Mononuclear cell (primary cell): ENCODE measurements around the gene COX17. TPM values are rescaled to one million over a fixed set of nuclear protein-coding genes. Genes with fewer than 3 reads are reported as not detected.

Experiments
- H3K27me3 ChIP-seq: 2 replicates; pipeline ENCODE4 v1.6.0; 2011; ENCODE audit warnings: low read length, control low read depth; ENCODE audit not compliant: insufficient read depth
- H3K4me1 ChIP-seq: 2 replicates; pipeline ENCODE4 v1.5.1; 2011; ENCODE audit warnings: mild to moderate bottlenecking, low read length, control low read depth; ENCODE audit not compliant: insufficient read depth
- H3K4me3 ChIP-seq: 2 replicates; pipeline ENCODE4 v1.5.1; 2011; ENCODE audit warnings: mild to moderate bottlenecking, low read length, moderate library complexity
- H3K9me3 ChIP-seq: 2 replicates; pipeline ENCODE4 v1.5.1; 2011; ENCODE audit warnings: low read depth, mild to moderate bottlenecking, control low read depth, low read length
- total RNA-seq: library from RNA; depleted of rRNA; stranded (reverse); fragments of >200 nt; gene quantifications from one replicate; pipeline ENCODE4 v1.2.3, GENCODE V29; 2012

Gene COX17
- total RNA-seq, 1 donor = 21.5 TPM

- Histone ChIP-seq H3K27me3 (no peaks in the 10 kb centered on the region), H3K4me1 (peaks cover 52% of the 10 kb centered on the region), H3K9me3 (no peaks in the 10 kb centered on the region), H3K4me3 (no peak overlapping the region)
Measured at GRCh38 chr3:119626196-119626595, 51.0 kb downstream of the COX17 start.

GRCh38 chr3:119625451-119626153, 51.6 kb downstream of the COX17 start:
- no peaks in the 10 kb centered on the region for H3K27me3 ChIP-seq
- peaks cover 46% of the 10 kb centered on the region for H3K4me1 ChIP-seq
- H3K4me3 ChIP-seq = no peak overlapping the region
- no peaks in the 10 kb centered on the region for H3K9me3 ChIP-seq

- Histone ChIP-seq H3K4me3 (no peak overlapping the region), H3K9me3 (no peaks in the 10 kb centered on the region), H3K4me1 (peaks cover 31% of the 10 kb centered on the region), H3K27me3 (no peaks in the 10 kb centered on the region)
Measured at GRCh38 chr3:119624002-119624720, 53.0 kb downstream of the COX17 start.

- H3K9me3 ChIP-seq = no peaks in the 10 kb centered on the region
- no peak overlapping the region for H3K4me3 ChIP-seq
- no peaks in the 10 kb centered on the region for H3K27me3 ChIP-seq
- H3K4me1 ChIP-seq = no peaks in the 10 kb centered on the region
Measured at GRCh38 chr3:119620899-119621298, 56.3 kb downstream of the COX17 start.

Other genes starting within 250 kb of the COX17 start
- gene TMEM39A, start 213.8 kb downstream of the COX17 start, total RNA-seq = 59.2 TPM
- gene POGLUT1, start 208.4 kb downstream of the COX17 start, total RNA-seq = 8.8 TPM
- 19.0 TPM for gene TIMMDC1, start 178.9 kb downstream of the COX17 start, total RNA-seq
- 5.9 TPM for gene CD80, start 117.8 kb downstream of the COX17 start, total RNA-seq
- 4.5 TPM for gene ADPRH, start 97.9 kb downstream of the COX17 start, total RNA-seq
- 2.7 TPM for gene PLA1A, start 79.5 kb downstream of the COX17 start, total RNA-seq
- gene POPDC2, start 16.8 kb downstream of the COX17 start, total RNA-seq = 21.5 TPM
- gene CFAP91, start 25.6 kb upstream of the COX17 start, total RNA-seq = 0.21 TPM
- gene NR1I2, start 104.7 kb upstream of the COX17 start, total RNA-seq = not detected